Lower lobe of right lung (tissue), 2 donors: ENCODE results near the gene WWP2. TPM values are rescaled to one million over a fixed set of nuclear protein-coding genes. Genes with fewer than 3 reads are reported as not detected.

Source experiments
- ATAC-seq, 2 donors: fragments of 200-7000 bp; cut with Tn5 transposase; one replicate each; pipeline ENCODE4 v1.9.1; 2020 to 2022; ENCODE audit warnings: mild to moderate bottlenecking in 2 of 2, moderate library complexity in 2 of 2
- DNase-seq: peaks from one replicate; pipeline ENCODE4 v3.0.0-alpha.2; 2020
- H3K27ac ChIP-seq: fragments of 200-600 bp; one replicate; pipeline ENCODE4 v1.8.0; 2022
- H3K27me3 ChIP-seq: fragments of 200-600 bp; one replicate; pipeline ENCODE4 v1.8.0; 2022; ENCODE audit warnings: low read depth
- H3K36me3 ChIP-seq: fragments of 200-600 bp; one replicate; pipeline ENCODE4 v1.8.0; 2022; ENCODE audit warnings: mild to moderate bottlenecking
- H3K4me1 ChIP-seq: fragments of 200-600 bp; one replicate; pipeline ENCODE4 v1.8.0; 2022
- H3K4me3 ChIP-seq: fragments of 200-600 bp; one replicate; pipeline ENCODE4 v1.8.0; 2022; ENCODE audit warnings: mild to moderate bottlenecking
- H3K9me3 ChIP-seq: fragments of 200-600 bp; one replicate; pipeline ENCODE4 v1.8.0; 2022
- intact Hi-C: fragments of 100-400 bp; cut with DNase I; formaldehyde crosslinking; loops from one replicate; pipeline ENCODE4 v1.11.0; 2022
- total RNA-seq: library from RNA; stranded (reverse); fragmentation: NEBNext Ultra II Directional; extraction: Animal tissue kit (Norgen Biotek cat#: 25700); gene quantifications from one replicate; pipeline ENCODE4 v1.2.1, GENCODE V29; 2021
- TF ChIP-seq, protein P1 (sequence below): fragments of 200-600 bp; IDR thresholded peaks from one replicate; pipeline ENCODE4 v1.8.0; 2022; ENCODE audit warnings: antibody characterized with exemption, mild to moderate bottlenecking
- donor health status: DM: no; HTN: yes; CAD: no; lungs with severe emphysema.

WWP2 gene
- total RNA-seq, 1 donor from 2014 or later = 83.7 TPM

DNA sequence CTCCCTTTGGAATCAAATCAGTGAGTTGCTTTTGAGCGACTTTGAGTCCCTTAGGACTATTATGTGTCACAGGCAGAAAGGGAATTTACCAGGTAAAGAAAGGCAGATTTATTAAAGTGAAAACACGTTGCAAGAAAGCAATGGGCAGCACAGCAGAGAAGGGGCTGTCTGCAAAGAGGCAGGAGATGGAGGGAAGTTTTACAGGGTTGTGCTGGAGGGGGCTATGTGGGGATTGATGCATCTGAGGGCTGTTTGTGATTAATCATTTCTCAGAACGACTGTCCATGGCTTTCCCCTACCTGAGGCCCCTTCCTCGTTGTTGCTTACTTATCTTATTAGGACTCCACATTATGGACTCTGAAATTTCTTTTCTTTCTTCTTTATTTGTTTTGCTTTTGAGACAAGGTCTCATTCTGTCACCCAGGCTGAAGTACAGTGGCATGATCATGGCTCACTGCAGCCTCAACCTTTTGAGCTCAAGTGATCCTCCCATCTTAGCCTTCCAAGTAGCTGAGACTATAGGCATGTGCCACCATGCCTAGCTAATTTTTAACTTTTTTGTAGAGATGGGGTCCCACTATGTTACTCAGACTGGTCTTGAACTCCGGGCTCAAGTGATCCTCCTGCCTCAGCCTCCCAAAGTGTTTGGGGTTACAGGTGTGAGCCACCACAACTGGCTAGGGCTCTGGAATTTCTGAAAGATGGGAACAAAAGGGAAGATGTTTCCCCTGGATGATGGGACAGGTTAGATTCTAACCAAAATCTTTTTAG is 5.5 kb downstream of the WWP2 start:
- Histone ChIP-seq H3K36me3 (no peaks in the 10 kb centered on the region), H3K27me3 (no peaks in the 10 kb centered on the region), H3K4me1 (peaks cover 48% of the 10 kb centered on the region), H3K4me3 (no peak overlapping the region), H3K9me3 (no peaks in the 10 kb centered on the region), H3K27ac (peak overlapping the region; percentile 1)
- ATAC-seq = no peak
- TF ChIP-seq, protein P1, sequence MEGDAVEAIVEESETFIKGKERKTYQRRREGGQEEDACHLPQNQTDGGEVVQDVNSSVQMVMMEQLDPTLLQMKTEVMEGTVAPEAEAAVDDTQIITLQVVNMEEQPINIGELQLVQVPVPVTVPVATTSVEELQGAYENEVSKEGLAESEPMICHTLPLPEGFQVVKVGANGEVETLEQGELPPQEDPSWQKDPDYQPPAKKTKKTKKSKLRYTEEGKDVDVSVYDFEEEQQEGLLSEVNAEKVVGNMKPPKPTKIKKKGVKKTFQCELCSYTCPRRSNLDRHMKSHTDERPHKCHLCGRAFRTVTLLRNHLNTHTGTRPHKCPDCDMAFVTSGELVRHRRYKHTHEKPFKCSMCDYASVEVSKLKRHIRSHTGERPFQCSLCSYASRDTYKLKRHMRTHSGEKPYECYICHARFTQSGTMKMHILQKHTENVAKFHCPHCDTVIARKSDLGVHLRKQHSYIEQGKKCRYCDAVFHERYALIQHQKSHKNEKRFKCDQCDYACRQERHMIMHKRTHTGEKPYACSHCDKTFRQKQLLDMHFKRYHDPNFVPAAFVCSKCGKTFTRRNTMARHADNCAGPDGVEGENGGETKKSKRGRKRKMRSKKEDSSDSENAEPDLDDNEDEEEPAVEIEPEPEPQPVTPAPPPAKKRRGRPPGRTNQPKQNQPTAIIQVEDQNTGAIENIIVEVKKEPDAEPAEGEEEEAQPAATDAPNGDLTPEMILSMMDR = no peak
- intact Hi-C loops = no loop called here
- DNase-seq = no peak

DNA sequence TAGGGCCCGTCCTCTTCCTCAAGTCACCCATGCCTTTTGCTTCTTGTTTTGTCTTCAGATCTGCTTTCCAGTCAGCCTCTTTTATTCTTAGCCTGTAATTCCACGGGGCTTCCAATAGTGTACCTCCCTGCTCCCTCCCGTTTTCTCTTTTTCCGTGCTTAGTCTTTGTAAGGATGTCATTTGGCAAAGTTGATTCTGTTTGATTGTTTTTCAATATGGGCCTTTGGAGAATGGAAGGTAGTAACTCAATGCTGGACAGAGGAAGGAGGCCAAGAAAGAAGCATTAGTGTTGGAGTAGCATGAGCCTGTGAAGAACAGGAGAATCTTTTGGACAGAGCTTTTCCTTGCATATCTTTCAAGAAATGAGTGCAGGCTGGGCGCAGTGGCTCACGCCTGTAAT is 6.5 kb downstream of the WWP2 start:
- H3K4me1 ChIP-seq = peaks cover 48% of the 10 kb centered on the region
- H3K27ac ChIP-seq = no peak overlapping the region
- H3K36me3 ChIP-seq = no peaks in the 10 kb centered on the region
- H3K4me3 ChIP-seq = no peak overlapping the region
- TF ChIP-seq, protein P1 = no peak
- ATAC-seq = no peak
- intact Hi-C loops = no loop called here
- H3K27me3 ChIP-seq = no peaks in the 10 kb centered on the region
- no peak for DNase-seq
- H3K9me3 ChIP-seq = no peaks in the 10 kb centered on the region

DNA sequence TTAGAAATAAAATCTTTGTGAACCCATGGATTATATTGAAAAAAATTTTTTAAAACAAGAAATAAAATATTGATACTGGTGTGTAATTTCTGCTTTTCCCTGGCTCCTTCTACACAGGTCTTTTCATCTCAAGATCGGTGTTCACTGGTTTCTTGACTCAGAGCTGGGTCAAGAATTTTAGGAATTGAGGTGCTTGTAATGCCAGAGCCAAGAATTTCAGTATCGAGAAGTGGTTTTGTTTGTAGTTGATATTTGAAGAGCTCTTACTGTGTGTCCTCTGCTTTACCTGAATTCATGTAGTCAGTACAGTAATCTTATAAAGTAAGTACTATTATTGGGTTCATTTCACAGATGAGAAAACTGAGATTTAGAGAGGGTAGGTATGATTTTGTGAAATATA is 7.3 kb downstream of the WWP2 start:
- ATAC-seq (peak; percentile 64 to 78), DNase-seq (no peak)
- Histone ChIP-seq H3K4me1 (peaks cover 41% of the 10 kb centered on the region), H3K36me3 (no peaks in the 10 kb centered on the region), H3K27me3 (no peaks in the 10 kb centered on the region), H3K27ac (no peak overlapping the region), H3K9me3 (no peaks in the 10 kb centered on the region), H3K4me3 (no peak overlapping the region)
- intact Hi-C loops = no loop called here
- TF ChIP-seq, protein P1 = no peak

DNA sequence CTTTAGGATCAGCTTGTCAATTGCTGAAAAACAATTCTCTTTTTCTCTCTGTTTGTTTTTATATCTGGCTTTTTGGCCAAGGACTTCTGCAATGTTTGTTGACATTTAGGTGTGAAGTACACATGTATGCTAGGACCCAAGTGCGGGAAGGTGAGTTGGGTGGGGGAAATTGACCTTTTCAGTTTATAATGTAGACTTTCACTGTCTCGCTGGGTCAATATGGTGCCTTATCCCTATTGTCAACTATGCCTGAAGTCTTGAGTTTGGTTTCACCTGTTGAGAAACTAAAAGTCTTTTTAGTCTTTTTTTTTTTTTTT is 9.5 kb downstream of the WWP2 start:
- ATAC-seq (no peak), DNase-seq (no peak)
- H3K27me3 ChIP-seq = no peaks in the 10 kb centered on the region
- intact Hi-C loops = no loop called here
- H3K27ac ChIP-seq = no peak overlapping the region
- H3K4me3 ChIP-seq = no peak overlapping the region
- H3K4me1 ChIP-seq = peaks cover 39% of the 10 kb centered on the region
- no peaks in the 10 kb centered on the region for H3K36me3 ChIP-seq
- H3K9me3 ChIP-seq = peaks cover 13% of the 10 kb centered on the region
- TF ChIP-seq, protein P1 = no peak

DNA sequence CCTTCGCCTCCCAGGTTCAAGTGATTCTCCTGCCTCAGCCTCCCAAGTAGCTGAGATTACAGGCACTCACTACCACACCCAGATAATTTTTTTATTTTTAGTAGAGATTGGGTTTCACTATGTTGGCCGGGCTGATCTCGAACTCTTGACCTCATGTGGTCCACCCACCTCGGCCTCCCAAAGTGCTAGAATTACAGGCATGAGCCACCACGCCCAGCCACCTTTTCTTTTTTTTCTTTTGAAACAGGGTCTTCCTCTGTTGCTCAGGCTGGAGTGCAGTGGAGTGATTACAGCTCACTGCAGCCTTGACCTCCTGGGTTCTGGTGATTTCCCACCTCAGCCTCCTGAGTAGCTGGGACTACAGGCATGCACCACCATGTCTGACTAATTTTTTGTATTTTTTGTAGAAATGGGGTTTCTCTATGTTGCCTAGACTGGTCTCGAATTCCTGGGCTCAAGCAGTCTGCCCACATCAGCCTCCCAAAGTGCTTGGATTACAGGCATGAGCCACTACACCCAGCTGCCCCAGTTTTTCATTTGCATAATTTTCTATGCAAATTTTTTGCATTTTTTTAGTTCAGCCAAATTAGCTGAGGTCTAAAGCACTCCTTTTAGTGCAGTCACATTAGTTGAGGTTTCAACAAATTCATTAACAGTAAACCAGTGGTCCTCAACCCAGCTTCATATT is 11.3 kb downstream of the WWP2 start:
- intact Hi-C loops = no loop called here
- TF ChIP-seq, protein P1 = no peak
- Histone ChIP-seq H3K4me1 (peaks cover 37% of the 10 kb centered on the region), H3K4me3 (no peak overlapping the region), H3K36me3 (no peaks in the 10 kb centered on the region), H3K9me3 (peaks cover 13% of the 10 kb centered on the region), H3K27me3 (no peaks in the 10 kb centered on the region), H3K27ac (no peak overlapping the region)
- ATAC-seq = no peak
- DNase-seq = no peak
